B cell (primary cell): Measurements from ENCODE around the gene CACNG8. TPM values are rescaled to one million over a fixed set of nuclear protein-coding genes. Genes with fewer than 3 reads are reported as not detected.
A peak's percentile ranks its signal among the peaks of the same experiment; 100 is the strongest.

Experiments used
- ATAC-seq: fragments of 200-7000 bp; cut with Tn5 transposase; one replicate; pipeline ENCODE4 v1.10.0; 2021; ENCODE audit warnings: low read depth, mild to moderate bottlenecking, moderate number of reproducible peaks, moderate library complexity
- CTCF ChIA-PET: fragments of 350-600 bp; sonication (Branson Sonifier 250); formaldehyde crosslinking; loops from one replicate; lab custom pipeline; 2021; ENCODE audit warnings: antibody characterized with exemption, inconsistent platforms; lab: Charles Lee
- POLR2A ChIA-PET: fragments of 350-600 bp; sonication (Branson Sonifier 250); formaldehyde crosslinking; loops from one replicate; lab custom pipeline; 2021; ENCODE audit warnings: antibody characterized with exemption; lab: Charles Lee
- DNase-seq: peaks from one replicate; pipeline ENCODE4 v3.0.0; 2013
- H2AFZ ChIP-seq: 2 replicates; pipeline ENCODE4 v1.6.1; 2012; ENCODE audit warnings: mild to moderate bottlenecking, low read depth, low read length; ENCODE audit not compliant: insufficient read depth, poor library complexity, severe bottlenecking
- H3K27ac ChIP-seq, 2 donors: 1 replicate in 1 of 2; 2 replicates in 1 of 2; pipeline ENCODE4 v1.5.1; 2012 to 2013; ENCODE audit warnings: low read length in 2 of 2, mild to moderate bottlenecking in 2 of 2, moderate library complexity in 1 of 2
- H3K27me3 ChIP-seq, 4 experiments: fragments of 200-600 bp in 1 of 4; sonication (generic) in 1 of 4; replicated peaks in 1 of 4; 1 replicate in 2 of 4; 2 replicates in 2 of 4; pipeline versions ENCODE4 v1.6.1 to v1.7.0; 2013 to 2016; ENCODE audit warnings: low read length in 3 of 4, mild to moderate bottlenecking in 2 of 4, mixed read lengths in 1 of 4, moderate library complexity in 1 of 4; ENCODE audit not compliant: insufficient read depth in 4 of 4, control insufficient read depth in 3 of 4; ENCODE audit errors: control extremely low read depth in 1 of 4
- H3K36me3 ChIP-seq, 2 experiments: replicated peaks in 1 of 2; 1 replicate in 1 of 2; 2 replicates in 1 of 2; pipeline versions ENCODE4 v1.6.1 to v1.7.1; 2013; ENCODE audit warnings: low read length in 1 of 2; ENCODE audit not compliant: insufficient read depth in 2 of 2, control insufficient read depth in 1 of 2; ENCODE audit errors: control extremely low read depth in 1 of 2, extremely low read depth in 1 of 2
- H3K4me1 ChIP-seq, 2 donors: fragments of 200-600 bp in 1 of 2; sonication (generic) in 1 of 2; 1 replicate in 1 of 2; 2 replicates in 1 of 2; pipeline versions ENCODE4 v1.5.1 to v1.6.1; 2013 to 2017; ENCODE audit warnings: low read length in 2 of 2; ENCODE audit not compliant: control insufficient read depth in 2 of 2, insufficient read depth in 2 of 2
- H3K4me2 ChIP-seq: replicated peaks from 2 replicates; pipeline ENCODE3; 2012; ENCODE audit warnings: mild to moderate bottlenecking, low read depth, low read length; ENCODE audit not compliant: poor library complexity, severe bottlenecking
- H3K4me3 ChIP-seq, 5 experiments: fragments of 200-600 bp in 1 of 5; sonication (generic) in 1 of 5; 1 replicate in 3 of 5; 2 replicates in 2 of 5; pipeline versions ENCODE4 v1.5.1 to v1.7.0; 2011 to 2016; ENCODE audit warnings: low read length in 4 of 5, mild to moderate bottlenecking in 4 of 5, low read depth in 2 of 5, control low read depth in 1 of 5, moderate library complexity in 1 of 5; ENCODE audit not compliant: insufficient read depth in 1 of 5; ENCODE audit errors: control extremely low read depth in 1 of 5, extremely low read depth in 1 of 5
- H3K79me2 ChIP-seq: fragments of 200-600 bp; sonication (generic); one replicate; pipeline ENCODE4 v1.6.0; 2016; ENCODE audit warnings: low read length; ENCODE audit not compliant: control insufficient read depth, insufficient read depth
- H3K9ac ChIP-seq: fragments of 200-600 bp; sonication (generic); 2 replicates; pipeline ENCODE4 v1.6.1; 2017; ENCODE audit warnings: mild to moderate bottlenecking, low read length, moderate library complexity
- H3K9me3 ChIP-seq, 3 donors: one replicate each; pipeline versions ENCODE4 v1.6.1 to v1.7.1; 2013; ENCODE audit warnings: low read length in 2 of 3; ENCODE audit not compliant: control insufficient read depth in 2 of 3, insufficient read depth in 1 of 3; ENCODE audit errors: control extremely low read depth in 1 of 3
- H4K20me1 ChIP-seq: 2 replicates; pipeline ENCODE4 v1.6.0; 2012; ENCODE audit warnings: mild to moderate bottlenecking, low read length; ENCODE audit not compliant: insufficient read depth, control insufficient read depth, poor library complexity, severe bottlenecking
- H3K27ac Mint-ChIP-seq: one replicate; pipeline ENCODE4 v1.8.0; 2021; ENCODE audit warnings: mixed read lengths
- H3K27me3 Mint-ChIP-seq: one replicate; pipeline ENCODE4 v1.8.0; 2021; ENCODE audit warnings: mixed read lengths
- H3K4me1 Mint-ChIP-seq: one replicate; pipeline ENCODE4 v1.8.0; 2021; ENCODE audit warnings: mixed read lengths
- H3K4me3 Mint-ChIP-seq: one replicate; pipeline ENCODE4 v1.8.0; 2021; ENCODE audit warnings: mixed read lengths
- H3K9me3 Mint-ChIP-seq: one replicate; pipeline ENCODE4 v1.8.0; 2022; ENCODE audit warnings: mixed read lengths; ENCODE audit not compliant: insufficient read depth
- CTCF ChIP-seq: fragments of 200-600 bp; IDR thresholded peaks from one replicate; pipeline ENCODE4 v1.8.0; 2022; ENCODE audit warnings: antibody characterized with exemption, mild to moderate bottlenecking
- EZH2 ChIP-seq: IDR thresholded peaks from 2 replicates; pipeline ENCODE4 v1.6.1; 2012; ENCODE audit warnings: borderline replicate concordance, low read depth, mild to moderate bottlenecking, moderate library complexity, low read length; ENCODE audit not compliant: insufficient read depth, poor library complexity, severe bottlenecking
- whole genome bisulfite sequencing: methylation state at CpG from one replicate; pipeline ENCODE4 v1.1.5; 2013; ENCODE audit warnings: missing lambda C conversion rate; ENCODE audit not compliant: insufficient coverage; 5-methylcytosine and 5-hydroxymethylcytosine counted together
- intact Hi-C: fragments of 100-400 bp; cut with micrococcal nuclease; formaldehyde crosslinking; loops from one replicate; pipeline ENCODE4 v1.10.0; 2022
- polyA plus RNA-seq: library from polyadenylated mRNA; depleted of rRNA; stranded (reverse); fragments of >200 nt; gene quantifications from 2 replicates; pipeline ENCODE4 v1.2.3, GENCODE V29; 2012
- total RNA-seq, 2 donors: library from RNA; stranded (reverse); fragments of 120-200 nt in 1 of 2; gene quantifications; 1 replicate in 1 of 2; 2 replicates in 1 of 2; pipeline versions ENCODE4 v1.2.3 to v1.2.4, GENCODE V29; 2013 to 2022

CACNG8 gene
- total and polyA plus RNA-seq, 2 donors (not counting 1 experiment from before 2014, with no cell fraction given), result not detected

GRCh38 chr19:53980539-53981375 lies 18.0 kb downstream of the CACNG8 start:
- ChIA-PET POLR2A (no interaction called here), CTCF (interaction anchor here (1.1 kb wide), 1 partner anchor 1065 kb away, joined by 3 read pairs; no protein-coding TSS in a partner anchor)
- no peaks in the 10 kb centered on the region for H4K20me1 ChIP-seq
- peaks cover 19% of the 10 kb centered on the region for H3K4me1 Mint-ChIP-seq
- peaks cover 46% of the 10 kb centered on the region for H3K27me3 Mint-ChIP-seq
- intact Hi-C loops, result no loop called here
- ATAC-seq, result no peak
- H3K9me3 ChIP-seq, result peaks cover 0 to 60% (median 11%) of the 10 kb centered on the region in 3 donors
- H3K4me3 Mint-ChIP-seq, result peak overlapping the region; percentile 20
- H2AFZ ChIP-seq, result no peak overlapping the region
- WGBS, result 61% methylated on average over 19 of the region's 20 CpGs
- no peak overlapping the region for H3K27ac Mint-ChIP-seq
- H3K79me2 ChIP-seq, result no peaks in the 10 kb centered on the region
- H3K27ac ChIP-seq, result no peak overlapping the region
- H3K27me3 ChIP-seq, result peaks cover 0 to 68% (median 36%) of the 10 kb centered on the region in 4 experiments
- H3K4me3 ChIP-seq, result no peak overlapping the region
- no peak overlapping the region for H3K9ac ChIP-seq
- DNase-seq, result no peak
- H3K4me2 ChIP-seq, result peak overlapping the region; percentile 41
- no peaks in the 10 kb centered on the region for H3K36me3 ChIP-seq
- peaks cover 3% of the 10 kb centered on the region for H3K9me3 Mint-ChIP-seq
- H3K4me1 ChIP-seq, result peaks cover 21 to 28% of the 10 kb centered on the region in 2 donors
- TF ChIP-seq CTCF (no peak), EZH2 (no peak)

DNA sequence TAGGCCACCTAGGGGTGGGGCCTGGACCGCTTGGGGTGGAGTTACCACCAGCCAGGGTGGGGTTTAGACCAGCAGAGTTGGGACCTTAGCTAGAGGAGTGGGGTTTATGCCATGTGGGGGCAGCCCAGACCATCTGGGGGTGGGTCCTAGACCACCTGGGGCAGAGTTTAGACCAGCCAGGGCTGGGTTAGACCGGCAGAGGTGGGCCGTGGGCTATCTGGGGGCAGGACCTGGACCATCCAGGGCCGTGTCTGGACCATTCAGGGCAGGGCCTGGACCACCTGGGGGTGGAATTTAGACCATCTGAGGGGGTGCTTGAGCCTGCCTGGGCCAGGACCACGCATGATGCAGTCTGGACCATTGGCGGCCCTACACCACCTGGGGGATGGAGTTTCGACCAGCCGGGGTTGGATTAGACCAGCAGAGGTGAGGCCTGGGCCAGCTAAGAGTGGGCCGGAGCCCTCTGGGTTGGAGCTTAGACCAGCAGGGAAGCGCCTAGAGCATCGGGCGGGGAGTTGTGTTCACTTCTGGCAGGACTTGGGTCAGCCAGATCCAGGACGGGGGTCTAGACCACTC lies 18.7 kb downstream of the CACNG8 start:
- Mint-ChIP-seq H3K27ac (no peak overlapping the region), H3K9me3 (peaks cover 3% of the 10 kb centered on the region), H3K4me3 (peak overlapping the region; percentile 54), H3K4me1 (peaks cover 19% of the 10 kb centered on the region), H3K27me3 (peaks cover 40% of the 10 kb centered on the region)
- intact Hi-C loops, result no loop called here
- TF ChIP-seq EZH2 (no peak), CTCF (no peak)
- Histone ChIP-seq H3K79me2 (no peaks in the 10 kb centered on the region), H3K4me1 (peaks cover 21 to 28% of the 10 kb centered on the region in 2 donors), H3K27me3 (peaks cover 0 to 62% (median 34%) of the 10 kb centered on the region in 4 experiments), H2AFZ (no peak overlapping the region), H4K20me1 (no peaks in the 10 kb centered on the region), H3K4me2 (no peak overlapping the region), H3K9me3 (peaks cover 0 to 57% (median 11%) of the 10 kb centered on the region in 3 donors), H3K9ac (no peak overlapping the region), H3K36me3 (no peaks in the 10 kb centered on the region), H3K27ac (no peak overlapping the region), H3K4me3 (no peak overlapping the region)
- WGBS, result 90% methylated on average over 13 of the region's 13 CpGs
- ChIA-PET CTCF (interaction anchor here (1.1 kb wide), 1 partner anchor 1066 kb away, joined by 3 read pairs; no protein-coding TSS in a partner anchor), POLR2A (no interaction called here)
- no peak for DNase-seq
- no peak for ATAC-seq
